Osteocyte (in vitro differentiated cells): ENCODE data around the gene KIAA0930. TPM values are rescaled to one million over a fixed set of nuclear protein-coding genes. Genes with fewer than 3 reads are reported as not detected.

ENCODE experiments used
- DNase-seq: peaks from one replicate; pipeline ENCODE4 v3.0.0; 2021; ENCODE audit warnings: mixed read lengths; ENCODE audit not compliant: unreplicated experiment; ENCODE audit errors: extremely low spot score
- H3K27ac Mint-ChIP-seq: one replicate; pipeline ENCODE4 v1.8.0; 2021; ENCODE audit warnings: mild to moderate bottlenecking, mixed read lengths; ENCODE audit not compliant: unreplicated experiment
- H3K27me3 Mint-ChIP-seq: one replicate; pipeline ENCODE4 v1.8.0; 2021; ENCODE audit warnings: mixed read lengths; ENCODE audit not compliant: unreplicated experiment
- H3K36me3 Mint-ChIP-seq: one replicate; pipeline ENCODE4 v1.8.0; 2021; ENCODE audit warnings: mixed read lengths; ENCODE audit not compliant: unreplicated experiment
- H3K4me1 Mint-ChIP-seq: one replicate; pipeline ENCODE4 v1.8.0; 2021; ENCODE audit warnings: mixed read lengths; ENCODE audit not compliant: unreplicated experiment
- H3K4me3 Mint-ChIP-seq: one replicate; pipeline ENCODE4 v1.8.0; 2021; ENCODE audit warnings: mild to moderate bottlenecking, moderate library complexity, mixed read lengths; ENCODE audit not compliant: unreplicated experiment
- H3K9me3 Mint-ChIP-seq: one replicate; pipeline ENCODE4 v1.8.0; 2021; ENCODE audit warnings: mixed read lengths; ENCODE audit not compliant: unreplicated experiment
- CTCF ChIP-seq: fragments of 200-600 bp; sonication (generic); IDR thresholded peaks from 2 replicates; pipeline ENCODE4 v1.5.0; 2021; ENCODE audit warnings: antibody characterized with exemption, mild to moderate bottlenecking, moderate library complexity
- total RNA-seq: library from RNA; stranded (reverse); gene quantifications from 2 replicates; pipeline ENCODE4 v1.2.1, GENCODE V29; 2021

Gene KIAA0930
- total RNA-seq, 1 donor from 2014 or later: 53.1 TPM

DNA sequence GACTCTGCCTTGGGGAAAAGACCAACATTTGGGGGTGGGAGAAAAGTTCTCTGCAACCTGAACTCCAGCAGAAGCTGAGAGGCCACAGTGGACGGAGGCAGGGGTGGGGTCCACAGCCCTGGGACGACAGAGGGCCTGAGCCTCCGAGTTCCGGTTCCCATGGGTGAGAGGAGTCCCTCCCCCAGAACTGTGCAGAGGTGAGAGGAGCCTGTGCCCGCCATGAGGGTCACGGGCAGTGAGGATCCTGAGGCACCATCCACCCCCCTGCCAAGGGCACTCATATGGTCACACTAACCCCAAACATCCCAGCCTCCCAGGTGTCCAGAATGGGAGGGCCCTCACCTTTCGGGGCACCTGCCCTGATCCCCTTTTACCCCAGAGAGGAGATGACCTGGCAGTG, 30.5 kb downstream of the KIAA0930 start:
- Mint-ChIP-seq H3K4me3 (no peak overlapping the region), H3K27me3 (no peaks in the 10 kb centered on the region), H3K27ac (peak overlapping the region; percentile 91), H3K9me3 (no peaks in the 10 kb centered on the region), H3K36me3 (peaks cover 3% of the 10 kb centered on the region), H3K4me1 (peaks cover 55% of the 10 kb centered on the region)
- TF ChIP-seq CTCF: no peak
- no peak for DNase-seq

- Mint-ChIP-seq H3K27me3 (no peaks in the 10 kb centered on the region), H3K4me3 (peak overlapping the region; percentile 42), H3K36me3 (peaks cover 3% of the 10 kb centered on the region), H3K9me3 (no peaks in the 10 kb centered on the region), H3K4me1 (peaks cover 55% of the 10 kb centered on the region), H3K27ac (peak overlapping the region; percentile 92)
- peak; percentile 85 for DNase-seq
- peak; percentile 73 for TF ChIP-seq CTCF
These were observed 31.5 kb downstream of the KIAA0930 start for GRCh38 chr22:45208993-45209838.

DNA sequence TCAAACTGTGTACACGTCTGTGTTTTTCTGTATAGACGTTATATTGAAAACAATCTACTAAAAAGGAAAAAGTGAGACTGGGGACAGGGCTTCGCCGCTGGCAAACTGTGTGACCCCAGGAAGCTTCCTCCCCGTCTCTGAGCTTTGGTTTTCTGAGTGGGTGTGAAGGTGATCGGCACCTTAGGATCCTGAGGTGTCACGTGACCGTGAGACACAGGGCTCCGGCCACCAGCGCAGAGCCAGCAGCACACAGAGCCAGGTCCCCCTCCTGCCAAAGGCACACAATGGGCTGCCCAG, 32.0 kb downstream of the KIAA0930 start:
- no peak for DNase-seq
- Mint-ChIP-seq H3K4me3 (no peak overlapping the region), H3K27ac (peak overlapping the region; percentile 92), H3K27me3 (no peaks in the 10 kb centered on the region), H3K9me3 (no peaks in the 10 kb centered on the region), H3K36me3 (peaks cover 3% of the 10 kb centered on the region), H3K4me1 (peaks cover 55% of the 10 kb centered on the region)
- TF ChIP-seq CTCF: no peak

GRCh38 chr22:45207981-45208664, 32.6 kb downstream of the KIAA0930 start:
- no peaks in the 10 kb centered on the region for H3K27me3 Mint-ChIP-seq
- peaks cover 50% of the 10 kb centered on the region for H3K4me1 Mint-ChIP-seq
- peaks cover 3% of the 10 kb centered on the region for H3K36me3 Mint-ChIP-seq
- no peak for DNase-seq
- no peaks in the 10 kb centered on the region for H3K9me3 Mint-ChIP-seq
- TF ChIP-seq CTCF: no peak
- peak overlapping the region; percentile 29 for H3K4me3 Mint-ChIP-seq
- H3K27ac Mint-ChIP-seq: peak overlapping the region; percentile 92

GRCh38 chr22:45207533-45207932, 33.2 kb downstream of the KIAA0930 start:
- peaks cover 3% of the 10 kb centered on the region for H3K36me3 Mint-ChIP-seq
- H3K27ac Mint-ChIP-seq: peak overlapping the region; percentile 92
- H3K9me3 Mint-ChIP-seq: no peaks in the 10 kb centered on the region
- DNase-seq: no peak
- no peak overlapping the region for H3K4me3 Mint-ChIP-seq
- no peak for TF ChIP-seq CTCF
- H3K4me1 Mint-ChIP-seq: peaks cover 44% of the 10 kb centered on the region
- H3K27me3 Mint-ChIP-seq: no peaks in the 10 kb centered on the region
